HuH-7 (cell line): ENCODE results near the gene CAMK1D.
"Not testable (repeated sequence)": the region's sequence is repeated elsewhere in the genome, so short reads cannot be mapped to it uniquely, and the experiment has no call there.

Experiments
- DNase-seq: peaks from one replicate; pipeline ENCODE4 v3.0.0; 2011; ENCODE audit warnings: low spot score

Gene CAMK1D

GRCh38 chr10:12854988-12855387, 505.6 kb downstream of the CAMK1D start:
- DNase-seq: no peak

DNA sequence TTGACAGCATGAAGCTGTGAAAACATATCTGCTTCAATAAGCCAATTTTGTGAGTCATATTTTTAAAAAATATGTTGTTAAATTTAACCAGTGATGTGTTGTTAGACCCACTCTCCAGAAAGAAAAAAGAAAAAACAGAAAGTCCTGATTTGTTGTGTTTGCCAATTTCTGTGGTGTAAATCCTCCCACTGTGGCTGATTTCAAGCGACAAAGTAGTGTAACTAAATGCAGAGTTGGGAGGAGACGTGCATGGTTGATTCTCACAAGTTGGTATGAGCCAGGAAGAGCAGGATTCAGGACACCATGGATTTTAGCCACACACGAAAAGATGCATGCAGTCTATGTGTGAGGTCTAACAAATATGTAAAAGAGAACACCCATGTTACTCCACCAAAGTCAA, 513.1 kb downstream of the CAMK1D start:
- DNase-seq: no peak

DNA sequence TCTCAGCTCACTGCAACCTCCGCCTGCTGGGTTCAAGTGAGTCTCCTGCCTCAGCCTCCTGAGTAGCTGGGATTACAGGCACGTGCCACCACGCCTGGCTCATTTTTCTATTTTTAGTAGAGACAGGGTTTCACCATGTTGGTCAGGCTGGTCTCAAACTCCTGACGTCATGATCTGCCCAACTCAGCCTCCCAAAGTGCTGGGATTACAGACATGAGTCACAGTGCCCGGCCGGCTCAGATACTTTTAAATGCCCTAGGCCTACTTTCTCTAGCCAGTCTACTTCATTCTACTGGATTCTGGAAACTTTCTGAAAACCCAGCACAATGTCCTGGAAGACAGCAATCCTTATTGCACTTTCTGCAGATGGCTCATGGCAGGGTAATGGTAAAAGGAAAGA, 516.2 kb downstream of the CAMK1D start:
- not testable (repeated sequence) for DNase-seq

GRCh38 chr10:12868229-12868628, 518.9 kb downstream of the CAMK1D start:
- DNase-seq: no peak

- DNase-seq: no peak
Observed at GRCh38 chr10:12869427-12869826, 520.1 kb downstream of the CAMK1D start.

GRCh38 chr10:12872577-12872976, 523.2 kb downstream of the CAMK1D start:
- no peak for DNase-seq

DNA sequence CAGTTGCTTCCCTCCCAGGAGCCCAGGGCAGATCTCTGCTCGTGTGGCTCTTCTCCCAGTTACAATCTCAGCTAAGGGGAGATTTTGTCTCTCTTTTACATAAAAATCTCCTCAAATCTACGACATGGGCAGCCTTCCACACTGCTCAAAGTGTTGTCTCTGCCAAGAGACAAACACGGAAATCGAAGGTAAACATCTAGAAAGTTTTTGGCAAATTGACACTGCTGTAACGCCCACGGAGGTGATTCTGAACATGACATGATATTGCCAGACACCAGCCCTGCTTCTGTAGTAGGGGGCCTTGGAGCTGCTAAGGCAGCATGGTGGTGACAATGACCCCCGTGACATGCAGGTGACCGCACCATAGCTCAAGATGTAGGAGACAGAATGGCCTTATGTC, 523.8 kb downstream of the CAMK1D start:
- no peak for DNase-seq

DNA sequence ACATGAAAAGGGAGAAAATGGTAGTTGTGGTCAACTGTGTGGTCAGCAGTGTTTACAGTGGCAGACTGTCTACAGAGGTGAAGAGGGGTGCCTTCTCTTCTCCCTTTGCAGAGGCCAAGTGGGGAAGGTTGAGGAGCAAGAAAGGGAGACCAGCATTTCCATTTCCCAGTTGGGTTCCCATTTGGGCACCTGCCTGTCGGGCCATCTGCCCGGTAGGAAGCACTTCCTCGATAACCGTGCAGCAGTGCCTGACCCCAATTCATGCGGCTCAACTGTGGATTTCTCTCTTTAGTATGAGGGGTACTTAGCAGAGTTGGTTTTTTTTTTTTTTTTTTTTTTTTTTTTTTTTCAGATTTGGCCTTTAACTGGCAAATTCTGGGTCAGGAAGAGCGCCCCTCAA, 525.2 kb downstream of the CAMK1D start:
- no peak for DNase-seq

DNA sequence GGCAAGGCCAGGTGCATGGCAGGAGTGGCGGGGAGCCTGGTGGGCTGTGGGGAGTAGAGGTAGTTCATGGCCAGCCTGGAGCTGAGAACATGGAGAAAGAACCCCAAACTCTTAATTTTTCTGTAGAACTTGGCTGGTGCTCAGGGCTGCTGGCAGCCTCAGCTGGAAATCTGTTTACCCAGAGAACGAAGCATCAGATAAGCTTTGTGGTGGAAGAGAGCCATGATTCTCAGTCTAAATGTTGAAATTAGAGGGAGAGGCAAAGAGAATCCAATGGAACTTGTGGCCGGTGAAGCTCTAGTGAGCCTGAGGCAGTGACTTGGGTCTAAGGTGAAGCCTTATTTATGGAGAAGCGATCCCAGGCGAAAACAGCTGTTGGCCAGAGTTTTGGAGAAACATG, 525.8 kb downstream of the CAMK1D start:
- DNase-seq: no peak

DNA sequence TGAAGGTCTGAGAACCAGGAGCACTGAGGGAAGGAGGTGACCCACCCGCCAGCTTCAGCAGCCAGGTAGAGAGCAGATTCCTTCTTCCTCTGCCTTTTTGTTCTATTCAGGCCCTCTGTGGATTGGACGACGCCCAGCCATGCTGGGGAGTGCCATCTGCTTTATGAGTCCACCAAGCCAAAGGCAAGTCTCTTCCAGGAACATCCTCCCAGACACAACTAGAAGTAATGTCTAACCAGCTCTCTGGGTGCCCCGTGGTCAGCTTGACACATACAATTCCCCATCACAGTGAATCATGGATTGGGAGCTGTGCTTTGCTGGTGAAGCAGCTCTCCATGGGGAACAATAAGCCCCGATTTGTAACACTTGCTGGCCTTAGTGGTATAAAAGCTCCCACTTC, 526.9 kb downstream of the CAMK1D start:
- DNase-seq: no peak

GRCh38 chr10:12877150-12877549, 527.8 kb downstream of the CAMK1D start:
- DNase-seq: no peak

DNA sequence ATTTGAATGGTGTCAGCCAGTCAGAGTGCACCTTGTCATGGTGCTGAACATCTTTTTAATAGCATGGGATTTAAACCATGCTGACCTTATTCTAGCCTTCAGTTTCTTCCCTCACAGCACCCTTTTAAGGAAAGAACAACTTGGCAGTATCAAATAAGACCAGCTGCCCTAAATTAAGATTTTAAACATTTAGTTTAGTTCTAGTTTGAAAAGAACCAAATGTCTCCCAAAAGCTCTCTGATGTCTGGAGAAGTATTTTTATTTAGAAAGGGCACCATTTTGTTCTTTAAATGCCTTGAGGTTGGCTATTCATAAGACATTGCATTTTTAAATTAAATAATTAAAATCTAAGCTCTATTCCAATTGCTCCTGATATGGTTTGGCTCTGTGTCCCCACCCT, 531.1 kb downstream of the CAMK1D start:
- DNase-seq: no peak

- no peak for DNase-seq
Observed at GRCh38 chr10:12884851-12885250, 535.5 kb downstream of the CAMK1D start.
